ENCODE data around the gene SELPLG. TPM values are rescaled to one million over a fixed set of nuclear protein-coding genes. Genes with fewer than 3 reads are reported as not detected.
"Not testable (repeated sequence)": the region's sequence is repeated elsewhere in the genome, so short reads cannot be mapped to it uniquely, and the experiment has no call there.

Gene SELPLG
- total RNA-seq, 2 donors from 2014 or later: 2.6 to 5.3 TPM

- intact Hi-C loops (cut with DNase I): no loop called here
- no peaks in the 10 kb centered on the region for H3K36me3 ChIP-seq
- H3K27ac ChIP-seq: no peak overlapping the region
- 85% methylated on average over 7 of the region's 7 CpGs for WGBS
- TF ChIP-seq POLR2AphosphoS5 (IDR thresholded peaks at IDR 0.05): no peak
- TF ChIP-seq POLR2A (IDR thresholded peaks at IDR 0.05): no peak
- no peak for TF ChIP-seq CTCF (IDR thresholded peaks at IDR 0.05)
- no peak for DNase-seq (ENCODE audit: low spot score)
- H3K4me3 ChIP-seq: no peak overlapping the region
- H3K27me3 ChIP-seq (replicated peaks; ENCODE audit: insufficient read depth): no peaks in the 10 kb centered on the region
- no peaks in the 10 kb centered on the region for H3K9me3 ChIP-seq
- no peaks in the 10 kb centered on the region for H3K4me1 ChIP-seq (replicated peaks)
Observed at GRCh38 chr12:108594960-108595710, 38.6 kb downstream of the SELPLG start.

DNA sequence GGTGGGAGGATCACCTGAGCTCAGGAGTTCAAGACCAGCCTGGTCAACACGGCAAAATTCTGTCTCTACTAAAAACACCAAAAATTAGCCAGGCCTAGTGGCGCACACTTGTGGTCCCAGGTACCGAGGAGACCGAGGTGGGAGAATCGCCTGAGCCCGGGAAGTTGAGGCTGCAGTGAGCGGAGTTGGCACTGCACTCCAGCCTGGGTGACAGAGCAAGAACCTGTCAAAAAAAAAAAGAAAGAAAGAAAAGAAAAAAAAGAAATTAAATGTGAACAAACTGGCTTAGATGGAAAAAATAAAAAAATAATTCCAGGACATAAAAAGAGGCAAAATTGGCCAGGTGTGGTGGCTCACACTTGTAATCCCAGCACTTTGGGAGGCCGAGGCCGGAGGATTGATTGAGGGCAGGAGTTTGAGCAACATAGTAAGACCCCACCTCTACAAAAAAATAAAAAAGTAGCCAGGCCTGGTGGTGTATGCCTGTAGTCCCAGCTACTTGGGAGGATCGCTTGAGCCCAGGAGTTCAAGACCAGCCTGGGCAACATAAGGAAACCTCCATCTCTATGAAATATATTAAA, 39.3 kb downstream of the SELPLG start:
- Histone ChIP-seq H3K27ac (no peak overlapping the region), H3K27me3 (replicated peaks; ENCODE audit: insufficient read depth) (no peaks in the 10 kb centered on the region), H3K4me1 (replicated peaks) (no peaks in the 10 kb centered on the region), H3K36me3 (no peaks in the 10 kb centered on the region), H3K9me3 (no peaks in the 10 kb centered on the region), H3K4me3 (no peak overlapping the region)
- DNase-seq (ENCODE audit: low spot score): no peak
- 96% methylated on average over 10 of the region's 10 CpGs for WGBS
- TF ChIP-seq POLR2A (IDR thresholded peaks at IDR 0.05) (no peak), POLR2AphosphoS5 (IDR thresholded peaks at IDR 0.05) (no peak), CTCF (IDR thresholded peaks at IDR 0.05) (no peak)
- intact Hi-C loops (cut with DNase I): no loop called here

GRCh38 chr12:108592033-108592909, 41.4 kb downstream of the SELPLG start:
- intact Hi-C loops (cut with DNase I): no loop called here
- Histone ChIP-seq H3K4me1 (replicated peaks) (no peaks in the 10 kb centered on the region), H3K9me3 (no peaks in the 10 kb centered on the region), H3K27ac (no peak overlapping the region), H3K36me3 (no peaks in the 10 kb centered on the region), H3K4me3 (no peak overlapping the region), H3K27me3 (replicated peaks; ENCODE audit: insufficient read depth) (no peaks in the 10 kb centered on the region)
- DNase-seq (ENCODE audit: low spot score): no peak
- no peak for TF ChIP-seq POLR2A (IDR thresholded peaks at IDR 0.05)
- 93% methylated on average over 25 of the region's 25 CpGs for WGBS

DNA sequence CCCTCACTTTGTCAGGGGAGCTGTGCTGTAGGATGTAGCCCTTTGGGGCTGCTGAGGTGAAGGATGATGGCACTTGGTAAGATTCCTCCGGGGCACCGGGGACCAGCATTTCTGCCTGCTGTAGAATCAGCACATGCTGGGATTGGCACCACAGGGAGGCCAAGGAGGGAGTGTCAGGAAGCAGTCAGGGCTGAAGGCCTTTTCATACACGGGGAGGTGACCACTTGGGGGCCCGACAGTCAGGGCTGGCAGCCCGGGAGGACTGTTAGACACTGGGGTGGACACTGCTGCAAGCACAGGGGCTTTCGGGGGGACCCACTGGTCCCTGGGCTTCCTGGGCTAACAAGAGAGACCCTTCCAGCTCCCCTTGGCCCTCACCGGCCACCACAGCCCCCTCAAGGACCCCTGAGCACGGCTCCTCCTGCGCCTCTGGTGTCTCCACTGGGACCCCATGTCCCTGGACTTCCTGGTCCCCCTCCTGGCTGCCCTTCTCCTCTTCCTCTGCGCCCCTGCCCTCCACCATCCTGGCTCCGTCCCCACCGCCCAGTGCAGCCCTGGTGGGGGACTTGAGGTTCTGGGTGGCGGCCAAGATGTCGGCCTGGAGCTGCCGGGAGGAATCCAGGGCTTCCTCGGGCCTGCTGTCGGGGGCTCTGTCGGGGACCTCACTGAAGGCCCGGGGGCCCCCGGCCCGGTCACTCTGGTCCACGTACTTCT, 42.3 kb downstream of the SELPLG start:
- Histone ChIP-seq H3K27ac (no peak overlapping the region), H3K4me1 (replicated peaks) (no peaks in the 10 kb centered on the region), H3K4me3 (no peak overlapping the region), H3K9me3 (no peaks in the 10 kb centered on the region), H3K27me3 (replicated peaks; ENCODE audit: insufficient read depth) (no peaks in the 10 kb centered on the region), H3K36me3 (no peaks in the 10 kb centered on the region)
- no peak for DNase-seq (ENCODE audit: low spot score)
- TF ChIP-seq POLR2A (IDR thresholded peaks at IDR 0.05) (no peak), POLR2AphosphoS5 (IDR thresholded peaks at IDR 0.05) (no peak)
- intact Hi-C loops (cut with DNase I): no loop called here
- WGBS: 85% methylated on average over 21 of the region's 22 CpGs

DNA sequence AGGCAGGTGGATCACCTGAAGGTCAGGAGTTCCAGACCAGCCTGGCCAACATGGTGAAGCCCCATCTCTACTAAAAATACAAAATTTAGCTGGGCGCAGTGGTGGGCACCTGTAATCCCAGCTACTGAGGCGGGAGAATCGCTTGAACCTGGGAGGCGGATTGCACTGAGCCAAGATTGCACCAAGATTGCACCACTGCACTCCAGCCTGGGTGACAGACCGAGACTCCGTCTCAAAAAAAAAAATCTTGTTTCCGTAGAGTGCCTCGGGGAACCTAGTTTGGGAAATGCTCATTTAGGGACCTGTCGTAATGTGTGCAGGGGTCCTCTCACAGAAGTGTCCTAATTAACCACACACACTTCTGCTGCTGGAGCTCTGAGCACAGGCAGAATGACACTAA, 43.2 kb downstream of the SELPLG start:
- H3K36me3 ChIP-seq; H3K27ac ChIP-seq; H3K4me1 ChIP-seq (replicated peaks); H3K4me3 ChIP-seq; H3K27me3 ChIP-seq (replicated peaks; ENCODE audit: insufficient read depth); H3K9me3 ChIP-seq; intact Hi-C loops (cut with DNase I); DNase-seq (ENCODE audit: low spot score): not testable (repeated sequence)
- WGBS: 97% methylated on average over 9 of the region's 9 CpGs

DNA sequence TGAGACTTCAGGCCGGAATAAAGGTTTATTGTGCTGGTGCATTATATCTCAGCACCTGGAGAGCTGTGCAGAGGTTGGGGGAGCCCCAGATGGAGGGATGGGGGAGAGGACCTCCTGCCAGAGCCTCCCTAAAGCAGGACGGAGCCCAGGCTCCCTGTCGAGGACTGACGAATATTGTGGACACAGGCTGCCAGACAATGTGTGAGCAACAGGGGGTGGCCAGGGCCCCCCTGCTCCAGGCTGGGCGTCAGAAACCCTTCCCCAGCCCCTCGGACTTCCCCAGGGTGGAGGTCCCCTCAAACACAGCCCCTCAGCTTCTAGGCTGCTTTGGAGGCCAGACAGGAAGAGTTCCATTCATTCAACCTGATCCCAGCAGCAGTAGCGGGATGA, 43.9 kb downstream of the SELPLG start:
- no peaks in the 10 kb centered on the region for H3K36me3 ChIP-seq
- no peak overlapping the region for H3K4me3 ChIP-seq
- no peak overlapping the region for H3K27ac ChIP-seq
- TF ChIP-seq POLR2A (IDR thresholded peaks at IDR 0.05): no peak
- no peak for TF ChIP-seq CTCF (IDR thresholded peaks at IDR 0.05)
- no peak for TF ChIP-seq POLR2AphosphoS5 (IDR thresholded peaks at IDR 0.05)
- intact Hi-C loops (cut with DNase I): no loop called here
- H3K4me1 ChIP-seq (replicated peaks): no peaks in the 10 kb centered on the region
- no peak for DNase-seq (ENCODE audit: low spot score)
- H3K27me3 ChIP-seq (replicated peaks; ENCODE audit: insufficient read depth): no peaks in the 10 kb centered on the region
- H3K9me3 ChIP-seq: no peaks in the 10 kb centered on the region
- WGBS: 83% methylated on average over 7 of the region's 7 CpGs

Measured in prostate gland (tissue), 2 donors.